Measurements from ENCODE around the gene MATN1. TPM values are rescaled to one million over a fixed set of nuclear protein-coding genes. Genes with fewer than 3 reads are reported as not detected.

MATN1 gene
- polyA plus RNA-seq, 12 donors, result 0.61 to 1.7 (median 1.1) TPM; not detected in 2

DNA sequence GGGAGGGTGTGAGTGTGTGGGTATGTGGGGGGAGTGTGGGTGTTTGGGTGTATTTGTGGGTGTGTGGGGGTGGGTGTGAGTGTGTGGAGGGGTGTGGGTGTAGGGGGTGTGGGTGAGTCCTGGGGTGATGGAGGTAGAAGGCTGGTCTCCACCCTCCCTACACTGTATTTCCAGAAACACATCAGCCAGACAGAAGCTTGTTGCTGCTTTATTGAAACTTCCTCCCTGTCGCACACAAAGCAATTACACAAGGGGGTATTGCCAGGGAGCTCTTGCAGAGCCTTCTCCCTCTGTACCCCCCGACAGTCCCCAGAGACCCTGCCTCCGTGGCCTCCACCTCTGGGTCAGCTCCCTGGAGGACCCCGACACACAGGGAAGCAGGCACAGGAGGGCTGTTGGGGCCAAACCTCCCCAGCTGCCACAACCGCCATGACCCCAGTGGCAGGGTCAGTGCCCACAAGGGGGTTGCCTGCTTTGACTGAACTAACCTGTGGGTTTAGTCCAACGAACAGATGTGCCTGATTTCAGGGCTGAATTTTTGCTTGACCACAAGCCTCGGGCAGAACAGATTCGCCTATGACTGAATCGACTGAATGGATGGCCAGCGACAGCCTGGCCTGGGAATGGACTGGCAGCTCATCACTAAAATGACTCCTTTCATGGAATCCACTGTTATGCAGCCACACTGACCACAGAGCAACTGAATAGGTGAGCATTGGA lies 9.1 kb upstream of the MATN1 start:
- DNase-seq, result no peak

DNA sequence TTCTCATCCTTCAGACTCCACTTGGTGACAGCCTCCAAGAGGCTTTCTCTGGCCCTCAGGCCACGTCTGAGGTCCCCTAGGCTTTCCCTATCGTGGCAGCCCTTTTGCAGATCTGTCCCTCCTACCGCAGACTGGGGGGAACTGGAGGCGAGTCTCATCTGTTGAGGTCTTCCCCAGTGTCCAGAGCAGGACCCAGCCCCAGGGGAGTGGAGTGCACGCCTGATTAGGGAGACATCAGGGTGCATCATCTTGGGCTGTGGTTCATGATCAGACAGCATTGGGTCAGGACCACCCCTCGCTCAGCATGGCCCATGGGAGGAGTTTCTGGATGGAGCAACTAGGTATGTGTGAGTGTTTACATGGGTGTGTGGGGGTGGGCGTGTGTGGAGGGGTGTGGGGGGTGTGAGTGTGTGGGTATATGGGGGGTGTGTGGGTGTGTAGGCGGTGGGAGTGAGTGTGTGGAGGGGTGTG lies 8.5 kb upstream of the MATN1 start:
- no peak for DNase-seq

DNA sequence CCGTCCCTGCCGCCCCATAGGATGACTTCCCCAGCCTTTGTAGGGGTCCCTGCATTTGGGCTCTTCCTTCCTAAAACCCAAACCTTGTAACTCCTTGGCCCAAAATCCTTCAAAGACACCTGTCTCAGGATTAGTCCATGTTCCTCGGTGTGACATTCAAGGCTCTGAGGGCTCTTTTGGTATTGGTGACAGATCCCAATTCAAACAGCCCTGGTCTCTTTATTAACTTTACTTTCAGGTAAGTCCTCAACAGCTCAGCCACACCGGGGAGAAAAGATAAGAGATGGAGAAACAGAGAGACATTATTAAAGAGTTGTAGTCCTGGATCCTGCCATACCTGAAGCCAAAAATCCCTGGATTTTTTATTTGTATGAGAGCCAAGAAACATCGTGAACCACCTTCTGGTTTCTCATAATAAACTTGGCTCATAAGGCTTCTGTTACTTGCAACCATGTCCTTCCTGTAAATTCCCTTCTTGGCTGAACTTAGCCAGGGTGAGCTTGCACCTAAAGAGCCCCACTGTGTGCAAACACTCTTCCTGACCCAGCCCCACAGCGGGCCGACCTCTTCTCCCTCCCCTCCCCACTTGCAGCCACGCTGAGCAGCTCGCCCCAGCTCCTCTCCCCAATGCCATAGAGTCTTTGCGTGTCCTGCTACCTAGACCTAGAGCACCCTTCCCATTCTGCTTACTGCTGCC lies 7.9 kb upstream of the MATN1 start:
- DNase-seq, result no peak

DNA sequence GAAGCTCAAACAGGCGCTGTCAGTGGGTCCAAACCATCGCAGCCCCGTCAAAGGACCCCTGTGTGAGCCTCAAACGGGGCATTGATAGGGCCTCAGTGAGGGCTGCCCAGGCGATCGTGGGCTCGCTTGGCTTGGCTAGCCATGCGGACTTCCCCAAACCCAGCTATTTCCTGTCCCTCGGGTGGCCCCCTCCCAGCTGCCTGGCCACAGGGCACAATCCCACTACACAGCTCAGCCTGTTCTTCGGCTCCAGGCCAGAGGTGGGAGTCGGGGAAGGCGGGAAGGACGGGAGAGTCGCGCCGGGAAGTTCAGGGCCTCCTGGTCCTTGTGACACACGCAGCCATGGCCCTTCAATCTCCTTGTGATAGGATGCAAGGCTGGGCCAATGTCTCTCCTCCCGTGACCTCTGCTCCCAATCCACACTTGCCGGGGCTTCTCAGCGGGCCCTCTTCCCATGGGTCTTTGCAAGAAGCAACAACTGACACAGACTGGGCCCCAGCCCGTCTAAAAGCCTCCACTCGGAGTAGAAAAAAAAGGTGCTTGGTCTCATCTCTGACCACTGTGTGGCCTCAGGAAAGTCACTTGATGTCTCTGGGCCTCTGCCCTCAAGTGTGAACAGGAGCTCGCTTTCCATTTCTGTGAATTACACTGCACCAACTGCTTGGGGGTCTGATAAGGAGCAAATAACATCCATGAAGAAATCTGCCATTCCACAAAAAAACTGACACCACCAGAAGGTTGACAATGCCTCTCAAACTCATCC lies 7.1 kb upstream of the MATN1 start:
- DNase-seq, result no peak

DNA sequence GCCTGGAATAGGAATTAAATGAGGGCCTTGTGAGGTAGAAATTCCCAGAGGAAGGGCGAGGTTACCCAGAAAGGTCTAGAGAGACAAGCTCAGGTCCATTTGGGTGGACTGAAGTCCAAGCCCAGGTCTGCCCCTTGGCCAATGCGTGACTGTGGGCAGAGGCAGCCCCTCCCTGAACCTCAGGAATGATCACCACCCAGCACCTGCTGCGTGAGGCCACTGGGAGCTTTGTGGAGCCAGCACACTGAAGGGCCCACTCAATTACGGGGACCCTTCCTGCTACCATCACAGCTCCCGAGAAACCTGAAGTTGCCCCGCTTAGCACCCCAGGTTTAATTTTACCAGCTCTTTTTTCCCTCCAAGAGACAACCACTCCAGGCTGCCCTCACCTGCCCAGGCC lies 6.5 kb upstream of the MATN1 start:
- DNase-seq, result no peak

DNA sequence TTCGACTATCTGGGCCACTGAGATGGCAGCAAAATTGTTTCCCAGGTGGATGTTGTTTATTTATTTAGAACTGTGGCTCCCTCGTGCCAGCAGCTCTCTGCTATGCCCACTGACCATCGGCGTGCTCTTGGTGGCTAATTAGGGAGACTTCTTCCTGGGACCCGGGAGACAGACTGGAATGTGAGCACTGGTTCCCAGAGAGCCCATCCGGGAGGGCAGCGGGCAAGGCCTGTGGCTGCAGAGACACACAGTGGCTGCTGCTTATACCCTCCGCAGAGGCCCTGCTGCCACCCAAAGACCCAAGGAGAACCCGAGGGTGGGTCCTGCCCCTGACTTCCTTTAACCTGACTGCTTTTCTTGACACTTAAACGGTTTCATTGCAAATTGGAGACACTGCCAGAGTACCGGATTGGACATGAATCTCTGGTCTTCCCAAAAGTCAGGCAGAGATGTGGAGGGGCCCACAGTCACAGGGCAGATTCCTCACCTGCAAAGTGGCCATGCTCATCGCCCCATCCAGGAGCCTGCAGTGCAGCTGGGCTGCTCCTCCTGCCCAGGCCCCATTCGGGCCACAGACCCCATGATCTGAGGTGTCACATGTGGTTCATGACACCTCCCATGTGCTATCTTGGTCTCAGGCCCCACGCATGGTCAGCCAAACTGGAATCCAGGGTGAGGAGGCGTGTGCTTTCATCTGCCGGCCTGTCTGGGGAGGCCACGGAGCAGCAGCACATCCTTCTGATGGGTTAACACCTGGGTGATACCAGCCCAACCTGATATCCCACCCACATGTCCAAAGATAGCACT lies 5.7 kb upstream of the MATN1 start:
- no peak for DNase-seq

DNA sequence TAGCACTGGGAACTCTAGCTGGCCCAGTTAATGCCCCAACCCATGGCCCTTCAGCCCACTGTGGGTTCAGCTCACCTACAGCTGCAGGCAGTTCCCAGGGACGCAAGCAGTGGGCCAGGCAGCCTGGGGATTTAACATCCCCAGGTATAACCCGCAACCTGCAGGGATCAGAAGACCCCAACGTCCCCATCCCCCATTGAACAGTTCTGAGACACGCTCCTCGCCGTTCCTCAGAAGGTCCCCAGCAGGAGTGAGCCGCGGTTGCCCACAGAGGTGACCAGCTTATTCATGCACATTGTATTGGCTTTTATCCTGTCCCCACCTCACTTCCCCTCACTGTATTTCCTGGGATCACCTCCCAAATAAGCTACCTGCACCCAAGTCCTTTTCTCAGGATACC lies 5.0 kb upstream of the MATN1 start:
- no peak for DNase-seq

DNA sequence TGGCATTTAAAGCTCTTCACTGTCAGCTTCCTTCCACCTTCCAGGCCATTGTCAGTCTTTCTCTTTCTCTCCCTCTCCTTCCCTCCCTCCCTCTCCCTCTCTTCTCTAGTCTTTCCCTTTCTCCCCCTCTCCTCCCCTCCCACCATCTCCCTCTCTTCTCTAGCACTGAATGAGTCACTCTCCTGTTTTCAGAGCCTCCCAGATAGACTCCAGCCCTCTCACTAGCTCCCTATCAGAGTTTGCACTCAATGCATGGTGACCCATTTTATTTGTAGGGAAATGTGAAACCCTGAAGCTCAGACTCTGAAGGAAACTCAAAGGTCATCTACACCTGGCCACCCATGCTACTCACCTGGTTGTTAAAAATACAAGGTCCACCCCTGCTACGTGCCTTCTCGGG lies 4.4 kb upstream of the MATN1 start:
- no peak for DNase-seq

DNA sequence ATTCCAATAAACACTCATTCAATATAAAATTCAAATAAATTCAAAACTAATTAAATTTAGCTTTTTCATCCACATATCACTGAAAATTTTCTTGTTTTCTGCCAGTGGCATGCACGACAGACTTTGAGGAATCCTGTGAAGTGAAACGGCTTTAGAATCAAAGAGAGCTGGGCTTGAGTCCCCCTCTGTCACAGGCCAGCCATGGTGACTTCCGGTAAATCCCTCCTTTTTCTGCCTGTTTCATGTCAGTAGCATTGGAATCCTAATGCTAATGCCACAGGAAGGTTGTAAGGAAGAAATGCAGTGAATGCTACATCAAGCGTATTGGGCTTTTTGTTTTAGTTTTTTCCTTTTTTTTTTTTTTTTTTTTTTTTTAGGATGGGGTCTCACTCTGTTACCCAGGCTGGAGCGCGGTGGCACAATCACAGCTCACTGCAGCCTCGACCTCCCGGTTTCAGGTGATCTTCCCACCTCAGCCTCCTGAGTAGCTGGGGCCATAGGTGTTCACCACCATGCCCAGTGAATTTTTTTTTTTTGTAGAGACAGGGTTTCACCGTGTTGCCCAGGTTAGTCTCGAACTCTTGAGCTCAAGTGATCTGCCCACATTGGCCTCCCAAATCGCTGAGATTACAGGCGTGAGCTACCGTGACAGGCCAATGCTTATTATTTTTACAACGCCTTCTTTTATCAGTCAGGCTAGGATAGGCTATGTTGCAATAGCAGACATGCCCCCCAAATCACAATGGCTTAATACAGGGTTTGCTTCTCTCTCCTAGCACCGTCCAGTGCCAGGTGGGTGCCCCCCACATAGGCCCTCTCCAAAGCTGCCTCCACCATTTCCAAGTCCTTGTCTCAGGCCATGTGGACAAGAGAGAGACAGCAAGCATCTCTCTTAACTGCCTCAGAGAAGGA lies 3.6 kb upstream of the MATN1 start:
- DNase-seq, result no peak

DNA sequence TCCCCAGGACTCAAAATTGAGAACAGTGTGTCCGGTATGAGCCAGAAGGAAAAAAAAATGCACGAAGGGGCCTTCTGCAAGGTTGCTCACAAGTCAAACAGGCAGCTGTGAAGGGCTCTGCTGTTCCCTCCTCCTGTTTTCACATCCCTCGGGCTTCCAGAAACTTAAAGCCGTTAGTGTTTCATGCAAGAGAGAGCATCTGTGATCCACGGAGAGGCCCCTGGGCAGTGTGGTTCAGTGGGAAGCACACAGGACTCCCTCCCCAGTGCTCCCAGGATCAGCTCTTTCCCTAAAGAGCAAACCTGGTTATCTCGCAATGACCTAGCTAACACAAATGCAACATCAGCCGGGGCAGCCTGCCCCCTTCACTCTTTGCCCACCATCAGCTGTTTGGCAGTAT lies 2.9 kb upstream of the MATN1 start:
- DNase-seq, result peak; percentile 56

DNA sequence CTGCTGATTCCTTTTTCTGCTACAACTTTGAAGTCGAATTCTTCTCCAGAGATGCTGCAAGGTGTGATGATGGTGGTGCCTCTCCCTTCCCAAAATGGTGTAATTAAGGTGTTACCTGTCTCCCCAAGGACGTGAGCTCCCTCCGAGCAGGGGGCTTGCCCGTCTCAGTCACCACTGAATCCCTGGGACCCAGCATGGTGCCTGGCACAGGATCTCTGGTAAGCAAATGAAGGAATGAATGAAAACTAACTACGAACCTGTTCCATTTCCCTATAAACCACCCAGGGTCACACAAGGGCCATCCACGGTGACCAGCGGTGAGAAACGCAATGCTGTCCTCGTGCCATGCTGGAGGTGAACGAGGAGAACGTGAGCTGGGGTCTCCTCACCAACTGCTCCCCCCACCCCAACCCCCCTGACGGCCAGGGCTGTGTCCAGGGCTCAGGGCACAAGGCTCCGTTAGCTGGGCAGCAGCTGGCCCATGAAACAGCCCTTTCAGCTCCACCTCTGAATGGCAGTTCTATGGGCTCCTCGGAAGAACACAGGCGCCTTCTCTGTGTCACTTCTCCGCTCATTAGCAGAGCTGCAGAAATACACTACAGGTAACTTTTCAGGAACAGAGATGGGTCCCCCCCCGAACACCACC lies 2.2 kb upstream of the MATN1 start:
- no peak for DNase-seq

DNA sequence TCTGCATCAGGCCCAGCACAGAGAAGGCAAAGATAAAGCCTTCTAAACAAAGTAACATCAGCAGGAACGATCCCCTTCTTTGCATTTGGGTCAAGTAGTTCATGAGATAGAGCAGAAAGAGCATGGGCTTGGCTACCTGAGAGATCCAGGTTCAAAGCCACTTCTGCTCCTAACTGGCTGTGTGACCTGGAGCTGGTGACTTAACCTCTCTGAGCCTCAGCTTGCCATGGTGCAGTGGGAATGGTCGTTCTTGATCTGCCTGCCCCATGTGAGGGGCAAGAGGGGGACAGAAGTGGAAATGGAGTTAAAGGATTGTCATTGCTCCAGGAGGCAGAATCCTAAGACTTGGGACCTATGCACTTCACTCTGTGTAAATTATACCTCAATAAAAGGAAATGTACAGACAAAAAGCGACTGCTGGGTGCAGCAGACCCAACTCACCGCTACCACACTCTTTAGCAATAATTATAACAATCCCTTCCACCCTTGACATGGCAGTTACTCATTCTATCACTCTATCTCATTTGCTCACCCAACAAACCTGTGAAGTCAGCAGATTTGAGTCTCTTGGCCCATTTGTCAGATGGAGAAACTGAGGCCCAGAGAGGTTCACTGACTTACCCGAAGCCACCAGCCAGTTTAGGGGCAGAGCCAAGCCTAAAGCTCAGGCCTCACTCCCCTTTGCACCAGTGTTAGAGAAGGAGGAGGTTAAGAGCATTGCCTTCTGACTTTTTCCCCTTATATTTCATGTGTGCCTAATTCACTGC lies 1.5 kb upstream of the MATN1 start:
- DNase-seq, result no peak

DNA sequence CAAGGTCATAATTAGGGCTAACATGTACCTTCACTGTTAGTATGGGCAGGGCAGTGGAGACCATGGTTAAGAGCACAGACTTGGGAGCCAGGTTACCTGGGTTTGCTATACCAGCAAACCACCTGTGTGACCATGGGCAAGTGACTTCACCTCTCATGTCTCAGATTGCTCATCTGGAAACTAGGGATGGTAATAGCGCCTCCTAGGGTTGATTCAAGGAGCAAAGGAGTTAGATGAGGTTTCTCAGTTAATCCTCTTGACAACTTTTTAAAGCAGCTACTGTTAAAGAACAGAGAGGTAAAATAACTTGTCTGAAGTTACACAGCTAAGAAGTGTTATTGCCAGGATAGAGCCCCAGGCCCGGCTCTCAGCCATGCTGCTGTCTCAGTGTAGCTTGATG lies 790 bp upstream of the MATN1 start:
- DNase-seq, result no peak

DNA sequence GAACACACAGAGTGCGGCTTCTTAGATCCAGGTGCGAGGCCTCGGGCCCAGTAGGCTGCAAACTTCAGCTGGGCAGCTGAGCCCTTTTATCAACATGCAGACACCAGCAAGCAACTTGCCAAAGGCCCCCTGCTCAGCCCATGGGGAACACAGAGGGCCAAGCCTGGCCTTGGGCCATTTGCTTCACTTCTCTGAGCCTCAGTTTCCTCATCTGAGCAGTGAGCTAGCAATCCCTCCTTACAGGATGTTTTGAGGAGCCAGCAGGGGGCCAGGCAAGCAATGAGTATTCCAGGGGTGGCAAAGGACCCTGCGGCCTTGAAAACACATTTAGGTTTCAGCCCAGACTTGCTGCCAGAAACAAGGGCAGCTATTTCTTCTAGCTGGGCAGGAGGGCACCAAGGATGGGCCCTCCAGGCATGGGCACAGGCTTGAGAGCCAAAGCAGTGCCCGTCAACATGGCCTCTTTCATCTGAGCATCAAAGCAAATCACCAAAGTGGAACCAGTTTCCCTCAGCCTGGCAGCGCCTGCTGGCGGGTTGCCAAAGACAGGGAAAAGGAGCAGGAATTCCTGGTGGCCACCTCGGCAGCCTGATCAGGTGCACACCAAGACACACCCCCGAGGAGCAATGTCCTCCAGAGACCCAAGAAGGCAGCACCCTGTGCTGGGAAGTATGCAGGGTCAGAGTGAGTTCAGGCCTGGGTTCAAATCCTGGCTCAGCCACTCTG lies 1.4 kb downstream of the MATN1 start:
- no peak for DNase-seq

DNA sequence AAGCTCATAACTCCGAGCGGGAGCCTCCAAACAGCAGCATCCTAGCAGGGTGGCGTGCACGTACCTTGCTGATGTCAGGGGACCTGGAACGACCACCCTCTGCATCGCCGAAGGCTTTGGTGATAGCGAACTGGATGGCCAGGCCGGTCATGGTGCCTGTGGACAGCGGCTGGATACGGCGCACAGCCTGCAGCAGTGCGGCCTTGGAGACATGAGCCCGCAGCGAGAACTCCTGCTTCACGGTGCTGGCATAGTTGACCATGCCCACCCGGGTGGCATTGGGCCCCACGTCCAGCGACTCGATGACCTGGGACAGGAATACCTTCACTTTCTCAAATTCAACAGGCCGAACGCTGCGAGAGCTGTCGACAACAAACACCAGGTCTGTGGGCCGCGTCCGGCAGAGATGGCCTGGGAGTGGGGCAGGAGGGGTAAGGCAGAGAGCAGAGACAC lies 2.0 kb downstream of the MATN1 start:
- DNase-seq, result no peak

DNA sequence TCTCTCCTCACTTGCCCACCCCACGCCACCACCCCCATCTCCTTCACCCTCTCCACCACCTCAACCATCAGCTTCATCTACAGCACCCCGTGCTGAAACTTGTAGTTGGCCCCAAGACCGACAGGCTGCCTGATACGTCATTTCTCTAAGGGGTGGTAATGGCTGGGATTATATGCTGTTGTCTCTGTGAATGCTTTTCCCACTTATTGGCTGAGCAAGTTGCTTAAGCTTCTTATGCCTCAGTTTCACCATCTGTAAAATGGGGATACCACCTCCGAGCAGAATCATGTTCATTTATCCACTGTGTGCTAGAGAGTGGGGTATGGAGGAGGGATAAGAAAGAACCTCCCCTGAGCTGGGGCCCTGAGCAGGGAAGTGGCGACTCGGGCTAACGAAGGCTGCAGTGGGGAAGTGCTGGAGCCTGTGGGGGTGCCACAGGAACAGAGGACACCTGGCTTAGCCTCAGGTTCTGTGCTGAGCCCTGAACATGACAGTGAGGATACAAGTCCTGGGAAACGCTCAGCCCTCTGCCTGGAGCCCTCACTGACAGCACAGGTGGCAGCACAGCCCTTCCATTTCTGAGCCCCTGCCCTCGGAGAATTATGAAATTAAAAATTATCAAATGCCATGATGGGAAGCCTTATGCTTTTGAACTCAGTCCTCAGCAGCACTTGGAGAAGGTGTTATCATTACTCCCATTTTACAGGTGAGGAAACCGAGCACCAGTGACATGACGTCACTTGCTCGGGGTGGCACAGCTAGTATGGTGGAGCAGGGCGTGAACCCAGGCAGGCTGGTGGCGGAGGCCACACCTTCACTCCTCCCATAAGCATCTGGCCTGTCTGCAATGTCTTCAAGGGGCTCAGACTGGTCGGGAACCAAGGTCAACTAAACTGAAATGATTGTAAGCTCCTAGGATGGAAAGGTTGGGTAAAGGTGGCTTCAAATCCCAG lies 2.8 kb downstream of the MATN1 start:
- DNase-seq, result no peak

Measured in muscle of arm (tissue), 12 donors.